K562 (cell line): ENCODE results near the gene DNASE1L1. TPM values are rescaled to one million over a fixed set of nuclear protein-coding genes. Genes with fewer than 3 reads are reported as not detected.

Experiments
- ARID3B ChIP-seq: fragments of 250-450 bp; sonication (Bioruptor Pico); IDR thresholded peaks from 2 replicates; pipeline ENCODE4 v1.4.0; 2020; ENCODE audit warnings: borderline replicate concordance
- CBFA2T3 ChIP-seq: fragments of 450-650 bp; IDR thresholded peaks from 2 replicates; pipeline ENCODE4 v1.6.1; 2017
- HNRNPH1 ChIP-seq: fragments of 200-400 bp; formaldehyde crosslinking; optimal IDR thresholded peaks from 2 replicates; pipeline ENCODE3; 2017; ENCODE audit warnings: low read depth, mild to moderate bottlenecking, low read length, moderate library complexity
- IRF9 ChIP-seq: fragments of 450-650 bp; IDR thresholded peaks from 2 replicates; pipeline ENCODE4 v1.6.1; 2016; ENCODE audit warnings: missing biosample characterization, missing genetic modification characterization
- MEF2A ChIP-seq: IDR thresholded peaks from 2 replicates; pipeline ENCODE4 v1.6.1; 2011; ENCODE audit warnings: low read depth, mild to moderate bottlenecking, low read length, moderate library complexity; ENCODE audit not compliant: control insufficient read depth
- NCOR1 ChIP-seq: fragments of 450-650 bp; IDR thresholded peaks from 2 replicates; pipeline ENCODE4 v1.6.1; 2016; ENCODE audit warnings: mild to moderate bottlenecking, moderate library complexity
- NONO ChIP-seq, 2 experiments: fragments of 200-400 bp in 1 of 2; fragments of 450-650 bp in 1 of 2; formaldehyde crosslinking in 1 of 2; IDR thresholded peaks; 2 replicates each; pipeline ENCODE4 v1.6.1; 2017; ENCODE audit warnings: low read depth in 2 of 2, mild to moderate bottlenecking in 2 of 2, moderate library complexity in 2 of 2, low read length in 1 of 2
- PHB ChIP-seq: fragments of 250-450 bp; sonication (Bioruptor Pico); IDR thresholded peaks from 2 replicates; pipeline ENCODE4 v1.5.0; 2021
- PHTF2 ChIP-seq: fragments of 250-450 bp; sonication (Bioruptor Pico); IDR thresholded peaks from 2 replicates; pipeline ENCODE4 v1.5.0; 2021; ENCODE audit warnings: mild to moderate bottlenecking
- POU5F1 ChIP-seq: fragments of 150-350 bp; IDR thresholded peaks from 2 replicates; pipeline ENCODE4 v1.6.1; 2014; ENCODE audit warnings: borderline replicate concordance, low read length, low read depth, mild to moderate bottlenecking; ENCODE audit not compliant: partially characterized antibody
- SP1 ChIP-seq: sonication (generic); formaldehyde crosslinking; IDR thresholded peaks from 2 replicates; pipeline ENCODE4 v1.8.1; 2022; ENCODE audit warnings: mild to moderate bottlenecking, missing genetic modification reagents
- ZNF146 ChIP-seq: IDR thresholded peaks from one replicate; pipeline ENCODE4 v1.6.1; 2018; ENCODE audit warnings: missing compliant biosample characterization; ENCODE audit not compliant: unreplicated experiment
- ZNF232 ChIP-seq: sonication (generic); formaldehyde crosslinking; IDR thresholded peaks from 2 replicates; pipeline ENCODE4 v1.8.0; 2022; ENCODE audit warnings: mild to moderate bottlenecking, missing genetic modification reagents
- ZNF696 ChIP-seq: fragments of 250-450 bp; sonication (Bioruptor Pico); conservative IDR thresholded peaks from 2 replicates; pipeline ENCODE4 v1.4.0; 2020; ENCODE audit warnings: mild to moderate bottlenecking, moderate library complexity
- ZNF77 ChIP-seq: fragments of 250-450 bp; sonication (Bioruptor Pico); IDR thresholded peaks from 2 replicates; pipeline ENCODE4 v1.5.0; 2020
- polyA plus RNA-seq, 8 experiments: library from polyadenylated mRNA; depleted of rRNA in 4 of 8; stranded (reverse) in 5 of 8; unstranded in 3 of 8; fragments of >200 nt; fragmentation: Nextera tagmentation in 2 of 8; fragmentation: Illumina TruSeq in 1 of 8; extraction: Ambion mirVana in 2 of 8; extraction: Trizol in 1 of 8; gene quantifications; 2 replicates each; pipeline versions ENCODE4 v1.2.1 to v1.2.3, GENCODE V29; 2011 to 2014; ENCODE audit warnings: inconsistent platforms in 1 of 8, missing spikeins in 1 of 8
- total RNA-seq, 7 experiments: library from RNA; depleted of rRNA in 6 of 7; stranded (reverse); fragments of >200 nt in 6 of 7; fragmentation: Illumina TruSeq in 2 of 7; extraction: Trizol in 2 of 7; gene quantifications; 2 replicates each; pipeline versions ENCODE4 v1.2.1 to v1.2.3, GENCODE V29; 2011 to 2021; ENCODE audit warnings: low replicate concordance in 1 of 7
- TF ChIP-seq, protein P1 (sequence below): fragments of 250-450 bp; sonication (Bioruptor Pico); IDR thresholded peaks from 2 replicates; pipeline ENCODE4 v1.8.0; 2021; ENCODE audit warnings: borderline replicate concordance, mild to moderate bottlenecking, moderate library complexity; ENCODE audit not compliant: poor library complexity, severe bottlenecking
- TF ChIP-seq, protein P2 (sequence below): fragments of 250-450 bp; sonication (Bioruptor Pico); IDR thresholded peaks from 2 replicates; pipeline ENCODE4 v1.4.0; 2020
- TF ChIP-seq, protein P3 (sequence below): IDR thresholded peaks from 2 replicates; pipeline ENCODE4 v1.6.1; 2011; ENCODE audit not compliant: insufficient read length; ENCODE audit errors: extremely low read depth

Gene DNASE1L1
- total and polyA plus RNA-seq, 9 of the 15 experiments (the other 6 are each of a cell fraction or from before 2014, with no cell fraction given): 0.73 to 12.6 (median 7.9) TPM

GRCh38 chrX:154397888-154398667 lies 11.0 kb downstream of the DNASE1L1 start, which contains the start of gene RPL10 (continued):
- TF ChIP-seq ARID3B (CRISPR knock-in tag): no peak
- TF ChIP-seq, protein P1, sequence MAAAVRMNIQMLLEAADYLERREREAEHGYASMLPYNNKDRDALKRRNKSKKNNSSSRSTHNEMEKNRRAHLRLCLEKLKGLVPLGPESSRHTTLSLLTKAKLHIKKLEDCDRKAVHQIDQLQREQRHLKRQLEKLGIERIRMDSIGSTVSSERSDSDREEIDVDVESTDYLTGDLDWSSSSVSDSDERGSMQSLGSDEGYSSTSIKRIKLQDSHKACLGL (CRISPR knock-in tag): no peak
- TF ChIP-seq, protein P2, sequence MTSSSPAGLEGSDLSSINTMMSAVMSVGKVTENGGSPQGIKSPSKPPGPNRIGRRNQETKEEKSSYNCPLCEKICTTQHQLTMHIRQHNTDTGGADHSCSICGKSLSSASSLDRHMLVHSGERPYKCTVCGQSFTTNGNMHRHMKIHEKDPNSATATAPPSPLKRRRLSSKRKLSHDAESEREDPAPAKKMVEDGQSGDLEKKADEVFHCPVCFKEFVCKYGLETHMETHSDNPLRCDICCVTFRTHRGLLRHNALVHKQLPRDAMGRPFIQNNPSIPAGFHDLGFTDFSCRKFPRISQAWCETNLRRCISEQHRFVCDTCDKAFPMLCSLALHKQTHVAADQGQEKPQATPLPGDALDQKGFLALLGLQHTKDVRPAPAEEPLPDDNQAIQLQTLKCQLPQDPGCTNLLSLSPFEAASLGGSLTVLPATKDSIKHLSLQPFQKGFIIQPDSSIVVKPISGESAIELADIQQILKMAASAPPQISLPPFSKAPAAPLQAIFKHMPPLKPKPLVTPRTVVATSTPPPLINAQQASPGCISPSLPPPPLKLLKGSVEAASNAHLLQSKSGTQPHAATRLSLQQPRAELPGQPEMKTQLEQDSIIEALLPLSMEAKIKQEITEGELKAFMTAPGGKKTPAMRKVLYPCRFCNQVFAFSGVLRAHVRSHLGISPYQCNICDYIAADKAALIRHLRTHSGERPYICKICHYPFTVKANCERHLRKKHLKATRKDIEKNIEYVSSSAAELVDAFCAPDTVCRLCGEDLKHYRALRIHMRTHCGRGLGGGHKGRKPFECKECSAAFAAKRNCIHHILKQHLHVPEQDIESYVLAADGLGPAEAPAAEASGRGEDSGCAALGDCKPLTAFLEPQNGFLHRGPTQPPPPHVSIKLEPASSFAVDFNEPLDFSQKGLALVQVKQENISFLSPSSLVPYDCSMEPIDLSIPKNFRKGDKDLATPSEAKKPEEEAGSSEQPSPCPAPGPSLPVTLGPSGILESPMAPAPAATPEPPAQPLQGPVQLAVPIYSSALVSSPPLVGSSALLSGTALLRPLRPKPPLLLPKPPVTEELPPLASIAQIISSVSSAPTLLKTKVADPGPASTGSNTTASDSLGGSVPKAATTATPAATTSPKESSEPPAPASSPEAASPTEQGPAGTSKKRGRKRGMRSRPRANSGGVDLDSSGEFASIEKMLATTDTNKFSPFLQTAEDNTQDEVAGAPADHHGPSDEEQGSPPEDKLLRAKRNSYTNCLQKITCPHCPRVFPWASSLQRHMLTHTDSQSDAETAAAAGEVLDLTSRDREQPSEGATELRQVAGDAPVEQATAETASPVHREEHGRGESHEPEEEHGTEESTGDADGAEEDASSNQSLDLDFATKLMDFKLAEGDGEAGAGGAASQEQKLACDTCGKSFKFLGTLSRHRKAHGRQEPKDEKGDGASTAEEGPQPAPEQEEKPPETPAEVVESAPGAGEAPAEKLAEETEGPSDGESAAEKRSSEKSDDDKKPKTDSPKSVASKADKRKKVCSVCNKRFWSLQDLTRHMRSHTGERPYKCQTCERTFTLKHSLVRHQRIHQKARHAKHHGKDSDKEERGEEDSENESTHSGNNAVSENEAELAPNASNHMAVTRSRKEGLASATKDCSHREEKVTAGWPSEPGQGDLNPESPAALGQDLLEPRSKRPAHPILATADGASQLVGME (CRISPR knock-in tag): no peak
- no peak for TF ChIP-seq PHTF2
- TF ChIP-seq PHB: no peak
- TF ChIP-seq ZNF696 (CRISPR knock-in tag): no peak
- no peak for TF ChIP-seq ZNF146
- no peak for TF ChIP-seq MEF2A
- TF ChIP-seq HNRNPH1: no peak
- TF ChIP-seq POU5F1: peak; percentile 16
- TF ChIP-seq, protein P3, sequence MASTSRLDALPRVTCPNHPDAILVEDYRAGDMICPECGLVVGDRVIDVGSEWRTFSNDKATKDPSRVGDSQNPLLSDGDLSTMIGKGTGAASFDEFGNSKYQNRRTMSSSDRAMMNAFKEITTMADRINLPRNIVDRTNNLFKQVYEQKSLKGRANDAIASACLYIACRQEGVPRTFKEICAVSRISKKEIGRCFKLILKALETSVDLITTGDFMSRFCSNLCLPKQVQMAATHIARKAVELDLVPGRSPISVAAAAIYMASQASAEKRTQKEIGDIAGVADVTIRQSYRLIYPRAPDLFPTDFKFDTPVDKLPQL: peak; percentile 94
- TF ChIP-seq NONO (IDR thresholded peaks at IDR 0.05; ENCODE audit: low read depth in 2 of 2, low read length in 1 of 2): peak; percentile 8 to 60; a peak in 1 of 4 replicates
- TF ChIP-seq NCOR1: peak; percentile 61
- TF ChIP-seq SP1 (CRISPR knock-in tag): peak; percentile 90
- TF ChIP-seq ZNF77 (CRISPR knock-in tag): no peak
- TF ChIP-seq IRF9: no peak
- no peak for TF ChIP-seq CBFA2T3
- 0 out of 2 replicates have a peak, but pooled peaks have one; percentile 47 for TF ChIP-seq ZNF232
